GM10847 (cell line): ENCODE data around the gene TP73.

Source experiments
- POLR2A ChIP-seq: IDR thresholded peaks from 2 replicates; pipeline ENCODE4 v1.6.1; 2011; ENCODE audit not compliant: insufficient read length; ENCODE audit errors: extremely low read depth

TP73 gene

GRCh38 chr1:3778590-3779264 lies 126.4 kb downstream of the TP73 start:
- no peak for TF ChIP-seq POLR2A

- TF ChIP-seq POLR2A: no peak
These were observed 127.1 kb downstream of the TP73 start for GRCh38 chr1:3779265-3779911.

GRCh38 chr1:3779912-3780416 lies 127.6 kb downstream of the TP73 start:
- no peak for TF ChIP-seq POLR2A

- TF ChIP-seq POLR2A: no peak
These were observed 128.6 kb downstream of the TP73 start for GRCh38 chr1:3780901-3781300.

GRCh38 chr1:3783651-3784474 lies 131.5 kb downstream of the TP73 start:
- no peak for TF ChIP-seq POLR2A

- no peak for TF ChIP-seq POLR2A
These were observed 132.7 kb downstream of the TP73 start for GRCh38 chr1:3785045-3785444.

- TF ChIP-seq POLR2A: no peak
These were observed 133.3 kb downstream of the TP73 start for GRCh38 chr1:3785456-3786157.
